Dendritic cell treated with granulocyte-macrophage colony-stimulating factor and Interleukin-4, amounts not matched to agents 40 ng/mL and 50 ng/mL, for 4 days (primary cell): ENCODE results near the gene RTF2.
A peak's percentile ranks its signal among the peaks of the same experiment; 100 is the strongest.

ENCODE experiments used
- H3K27ac Mint-ChIP-seq: one replicate; pipeline ENCODE4 v1.8.0; 2022; ENCODE audit warnings: mild to moderate bottlenecking, mixed read lengths
- H3K27me3 Mint-ChIP-seq: one replicate; pipeline ENCODE4 v1.8.0; 2022; ENCODE audit warnings: mild to moderate bottlenecking, mixed read lengths
- H3K36me3 Mint-ChIP-seq: one replicate; pipeline ENCODE4 v1.8.0; 2022; ENCODE audit warnings: low read depth, mixed read lengths
- H3K4me1 Mint-ChIP-seq: one replicate; pipeline ENCODE4 v1.8.0; 2022; ENCODE audit warnings: low read depth, mixed read lengths
- H3K4me3 Mint-ChIP-seq: one replicate; pipeline ENCODE4 v1.8.0; 2022; ENCODE audit warnings: mild to moderate bottlenecking, moderate library complexity, mixed read lengths
- H3K9me3 Mint-ChIP-seq: one replicate; pipeline ENCODE4 v1.8.0; 2022; ENCODE audit warnings: mixed read lengths
- intact Hi-C: fragments of 100-400 bp; cut with micrococcal nuclease; formaldehyde crosslinking; loops from one replicate; pipeline ENCODE4 v1.15.0; 2022

RTF2 gene

DNA sequence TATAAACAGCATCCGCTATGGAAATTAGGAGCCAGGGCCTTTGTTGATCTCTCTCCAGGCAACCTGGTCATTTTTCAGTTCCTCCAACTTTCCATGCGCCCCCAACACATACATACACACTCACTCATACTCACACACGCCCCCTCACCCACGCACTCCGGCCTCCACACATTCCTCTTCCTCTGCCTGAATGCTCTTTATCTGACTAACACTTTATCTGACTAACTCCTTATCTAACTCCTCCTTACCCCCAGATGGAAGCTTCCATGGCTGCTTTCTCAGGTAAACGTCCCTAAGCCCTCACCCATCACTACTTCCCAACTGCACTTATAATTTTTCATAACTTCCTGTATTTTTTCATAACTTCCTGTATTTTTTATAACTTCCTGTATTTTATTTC, 38.9 kb upstream of the RTF2 start:
- no peaks in the 10 kb centered on the region for H3K9me3 Mint-ChIP-seq
- peak overlapping the region; percentile 52 for H3K27ac Mint-ChIP-seq
- peak overlapping the region; percentile 4 for H3K4me3 Mint-ChIP-seq
- peaks cover 62% of the 10 kb centered on the region for H3K36me3 Mint-ChIP-seq
- intact Hi-C loops = no loop called here
- H3K4me1 Mint-ChIP-seq = peaks cover 85% of the 10 kb centered on the region
- H3K27me3 Mint-ChIP-seq = peaks cover 4% of the 10 kb centered on the region

DNA sequence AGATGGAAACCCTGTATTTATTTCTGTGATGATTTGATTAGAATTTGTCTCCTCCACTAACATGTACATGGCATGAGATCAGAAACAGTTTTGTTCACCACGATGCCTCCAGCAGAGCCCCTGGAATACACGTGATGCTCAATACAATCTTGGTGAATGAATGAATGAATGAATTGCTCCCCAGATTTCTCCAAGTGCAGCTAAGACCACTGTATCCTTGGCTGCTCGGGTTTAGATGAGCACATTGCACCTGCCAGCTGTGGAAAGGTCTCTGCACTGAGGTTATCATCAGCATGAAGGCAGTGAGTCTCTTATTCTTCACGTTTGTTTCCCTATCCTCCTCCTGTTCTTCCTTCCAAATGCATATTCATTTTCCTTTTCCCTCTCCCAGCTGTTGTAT, 38.5 kb upstream of the RTF2 start:
- Mint-ChIP-seq H3K4me3 (no peak overlapping the region), H3K27me3 (peaks cover 4% of the 10 kb centered on the region), H3K9me3 (no peaks in the 10 kb centered on the region), H3K27ac (peak overlapping the region; percentile 52), H3K36me3 (peaks cover 58% of the 10 kb centered on the region), H3K4me1 (peaks cover 80% of the 10 kb centered on the region)
- intact Hi-C loops = no loop called here

DNA sequence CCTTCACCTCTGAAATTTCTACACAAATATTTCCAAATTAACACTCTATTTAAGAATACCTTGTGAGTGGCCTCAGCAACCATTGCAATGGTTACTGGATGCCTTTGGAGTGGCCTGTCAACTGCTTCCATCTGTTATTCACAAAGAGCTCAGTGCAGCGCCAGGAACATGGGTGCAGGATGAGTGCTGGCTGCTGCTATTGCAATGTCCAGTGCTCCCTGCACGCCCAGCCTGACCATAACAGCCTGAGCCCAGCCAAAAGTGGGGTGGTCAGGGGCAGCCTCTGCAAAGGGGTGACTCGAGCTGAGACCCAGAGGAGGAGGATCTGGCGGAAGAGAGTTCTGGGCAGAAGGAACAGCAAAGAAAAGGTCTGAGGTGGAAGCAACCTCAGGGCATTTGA, 38.0 kb upstream of the RTF2 start:
- intact Hi-C loops = no loop called here
- Mint-ChIP-seq H3K4me3 (no peak overlapping the region), H3K27ac (peak overlapping the region; percentile 19), H3K36me3 (peaks cover 54% of the 10 kb centered on the region), H3K4me1 (peaks cover 77% of the 10 kb centered on the region), H3K27me3 (peaks cover 4% of the 10 kb centered on the region), H3K9me3 (no peaks in the 10 kb centered on the region)

DNA sequence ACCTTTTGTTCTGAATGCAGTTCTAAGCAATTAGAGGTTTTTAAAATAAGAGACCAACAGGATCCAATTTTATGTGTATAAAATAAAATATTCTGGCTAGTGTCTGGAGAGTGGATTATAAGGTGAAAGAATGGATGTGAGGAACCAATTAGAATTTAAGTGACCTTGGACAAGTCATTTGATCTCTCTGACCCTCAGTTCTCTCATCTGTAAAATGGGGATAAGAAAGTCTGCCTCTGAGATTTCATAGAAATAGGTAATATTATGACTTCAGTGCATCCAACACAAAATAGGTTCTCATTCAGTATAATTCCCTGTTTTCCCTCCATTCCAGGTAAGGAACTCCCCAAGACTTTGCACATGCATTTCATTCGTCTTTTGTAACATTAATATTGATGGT, 37.5 kb upstream of the RTF2 start:
- Mint-ChIP-seq H3K27ac (peak overlapping the region; percentile 19), H3K4me1 (peaks cover 78% of the 10 kb centered on the region), H3K4me3 (no peak overlapping the region)

DNA sequence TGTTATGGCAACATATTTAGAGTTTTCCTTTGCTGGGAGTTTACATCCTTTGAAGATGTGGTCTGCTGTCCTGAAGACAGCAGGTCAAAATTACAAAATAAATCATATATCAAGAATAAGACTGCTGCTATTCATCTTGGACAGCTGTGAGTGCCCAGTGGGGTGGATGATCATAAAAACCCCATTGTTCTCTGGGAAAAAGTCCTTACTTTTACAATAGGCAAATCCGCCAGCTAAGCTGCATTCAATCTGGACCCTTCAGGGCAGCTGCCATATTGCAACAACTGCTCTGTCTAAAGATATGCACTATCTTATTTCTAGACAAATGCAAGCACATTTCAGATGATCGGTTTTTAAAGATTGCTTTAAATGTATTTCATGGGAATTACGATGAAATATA, 37.0 kb upstream of the RTF2 start:
- Mint-ChIP-seq H3K9me3 (no peaks in the 10 kb centered on the region), H3K4me3 (no peak overlapping the region), H3K4me1 (peaks cover 73% of the 10 kb centered on the region), H3K27me3 (peaks cover 4% of the 10 kb centered on the region), H3K36me3 (peaks cover 46% of the 10 kb centered on the region), H3K27ac (no peak overlapping the region)
- intact Hi-C loops = no loop called here

More for the DNA sequence above, 37.5 kb upstream of the RTF2 start:
- Mint-ChIP-seq H3K9me3 (no peaks in the 10 kb centered on the region), H3K27me3 (peaks cover 4% of the 10 kb centered on the region), H3K36me3 (peaks cover 50% of the 10 kb centered on the region)
- intact Hi-C loops = no loop called here

DNA sequence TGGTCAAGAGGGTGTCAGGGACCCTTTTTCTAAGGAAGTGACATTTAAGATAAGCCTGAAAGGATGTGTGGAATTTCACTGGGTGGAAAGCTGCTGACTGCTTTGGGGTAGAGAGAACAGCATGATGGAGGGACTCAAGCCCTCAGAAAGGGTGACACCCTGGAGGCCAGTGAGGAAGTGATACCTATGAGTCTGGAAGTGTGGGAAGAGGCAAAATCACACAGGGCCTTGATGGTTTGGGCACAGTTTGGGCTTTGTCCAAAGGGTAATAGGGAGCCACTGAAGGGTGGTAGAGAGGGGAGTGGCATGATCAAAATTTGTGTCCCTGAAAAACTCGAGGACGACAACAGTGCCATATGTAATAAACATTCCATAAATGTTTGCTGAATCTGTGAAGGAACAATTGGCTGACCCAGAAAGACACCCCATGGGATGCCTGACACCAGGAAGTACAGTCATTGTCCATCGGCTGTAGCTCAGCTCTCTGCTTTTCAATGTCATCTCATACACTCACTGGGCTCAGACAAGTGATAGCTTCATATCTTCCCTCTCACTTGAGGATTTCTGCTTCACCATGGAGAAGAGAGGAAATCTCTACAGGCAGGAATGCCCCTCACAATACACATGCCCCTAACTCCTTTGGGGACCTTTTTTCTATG, 35.1 kb upstream of the RTF2 start:
- intact Hi-C loops = no loop called here
- Mint-ChIP-seq H3K9me3 (no peaks in the 10 kb centered on the region), H3K27ac (peak overlapping the region; percentile 71), H3K4me1 (peaks cover 59% of the 10 kb centered on the region), H3K27me3 (peaks cover 4% of the 10 kb centered on the region), H3K4me3 (no peak overlapping the region), H3K36me3 (peaks cover 55% of the 10 kb centered on the region)

DNA sequence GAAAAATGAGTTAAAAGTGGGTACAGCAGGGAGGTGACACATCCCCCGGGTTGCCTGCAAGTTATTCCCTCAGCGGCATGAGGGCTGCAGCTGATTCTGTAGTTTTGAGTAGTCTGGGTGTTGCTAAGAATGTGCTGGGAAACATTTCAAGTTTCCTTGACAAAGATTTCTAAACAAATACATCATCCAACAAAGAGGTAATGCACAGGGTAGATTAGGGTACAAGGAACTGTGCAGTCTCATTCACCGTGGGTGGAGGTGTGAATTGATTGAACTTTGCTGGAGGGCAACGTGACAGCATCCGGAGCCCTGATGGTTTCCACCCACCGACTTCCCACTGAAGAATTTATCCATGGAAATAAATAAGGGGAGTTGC, 34.6 kb upstream of the RTF2 start:
- Mint-ChIP-seq H3K27ac (peak overlapping the region; percentile 71), H3K4me1 (peaks cover 59% of the 10 kb centered on the region), H3K27me3 (peaks cover 4% of the 10 kb centered on the region), H3K36me3 (peaks cover 60% of the 10 kb centered on the region), H3K9me3 (no peaks in the 10 kb centered on the region), H3K4me3 (no peak overlapping the region)
- intact Hi-C loops = no loop called here

DNA sequence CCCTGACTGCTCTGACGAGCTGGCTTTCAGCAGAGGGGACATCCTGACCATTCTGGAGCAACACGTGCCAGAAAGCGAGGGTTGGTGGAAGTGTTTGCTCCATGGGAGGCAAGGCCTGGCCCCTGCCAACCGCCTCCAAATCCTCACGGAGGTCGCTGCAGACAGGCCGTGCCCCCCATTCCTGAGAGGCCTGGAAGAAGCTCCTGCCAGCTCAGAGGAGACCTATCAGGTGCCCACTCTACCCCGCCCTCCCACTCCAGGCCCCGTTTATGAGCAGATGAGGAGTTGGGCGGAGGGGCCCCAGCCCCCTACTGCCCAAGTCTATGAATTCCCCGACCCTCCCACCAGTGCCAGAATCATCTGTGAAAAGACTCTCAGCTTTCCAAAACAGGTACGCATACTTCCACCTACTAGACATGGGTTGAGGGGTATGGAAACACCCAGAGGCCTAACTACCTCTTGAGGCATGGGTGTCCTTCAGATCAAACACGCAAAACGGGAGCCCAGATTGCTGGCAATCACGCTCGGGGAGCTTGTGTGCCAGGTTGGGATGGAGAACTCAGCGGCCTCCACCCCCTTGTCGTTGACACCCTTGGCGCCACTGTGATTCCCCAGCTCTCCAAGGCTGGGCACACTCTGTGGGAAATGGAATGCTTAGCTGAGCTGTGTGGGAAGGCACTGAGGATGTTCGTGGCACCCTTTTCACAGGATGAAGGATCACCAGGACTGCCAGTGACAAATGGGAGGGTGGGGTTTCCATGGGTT, 31.0 kb upstream of the RTF2 start:
- Mint-ChIP-seq H3K27me3 (no peaks in the 10 kb centered on the region), H3K36me3 (peaks cover 50% of the 10 kb centered on the region), H3K4me3 (no peak overlapping the region), H3K4me1 (peaks cover 50% of the 10 kb centered on the region), H3K9me3 (no peaks in the 10 kb centered on the region), H3K27ac (peak overlapping the region; percentile 45)
- intact Hi-C loops = no loop called here

DNA sequence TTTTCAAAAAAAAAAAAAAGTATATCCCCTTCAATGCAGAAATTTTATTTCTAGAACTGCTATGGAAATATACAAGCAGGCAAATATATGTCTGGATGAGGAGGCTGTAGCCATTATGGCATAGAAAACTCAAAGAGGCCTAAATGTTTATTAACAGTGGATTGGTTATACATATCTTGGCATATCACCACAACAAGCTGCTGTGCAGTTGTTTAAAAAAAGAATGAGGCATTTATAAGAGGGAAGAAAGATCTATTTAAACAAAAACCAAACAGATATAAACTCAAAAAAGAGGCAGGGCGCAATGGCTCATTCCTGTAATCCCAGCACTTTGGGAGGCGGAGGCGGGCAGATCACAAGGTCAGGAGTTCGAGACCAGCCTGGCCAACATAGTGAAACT, 30.1 kb upstream of the RTF2 start:
- peaks cover 50% of the 10 kb centered on the region for H3K4me1 Mint-ChIP-seq
- H3K4me3 Mint-ChIP-seq = no peak overlapping the region
- peak overlapping the region; percentile 45 for H3K27ac Mint-ChIP-seq
- peaks cover 48% of the 10 kb centered on the region for H3K36me3 Mint-ChIP-seq
- no peaks in the 10 kb centered on the region for H3K27me3 Mint-ChIP-seq
- intact Hi-C loops = no loop called here
- H3K9me3 Mint-ChIP-seq = no peaks in the 10 kb centered on the region

DNA sequence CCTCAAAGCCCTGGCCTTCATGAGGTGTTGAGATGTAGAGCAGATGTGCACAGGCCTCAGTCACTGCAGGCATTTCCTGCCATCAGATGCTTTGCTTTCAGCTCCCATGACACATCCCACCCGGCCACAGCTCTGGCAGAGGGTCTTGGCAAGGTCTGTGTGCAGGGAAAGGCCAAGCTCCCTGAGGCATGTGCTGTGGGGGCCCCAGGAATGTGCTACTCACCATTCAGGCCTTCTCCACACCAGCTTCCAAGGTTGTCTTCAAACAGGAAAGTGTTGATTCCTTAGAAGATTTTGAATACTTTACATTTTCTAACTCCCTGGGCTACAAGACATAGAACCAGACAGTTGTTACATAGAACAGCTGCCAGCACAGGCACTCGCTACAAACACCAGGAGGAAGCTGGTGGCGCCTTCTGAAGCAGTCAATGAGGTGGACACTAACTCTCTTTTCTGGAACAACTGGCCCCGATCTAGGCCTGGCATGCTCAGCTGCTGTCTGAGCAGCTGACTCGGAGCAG, 28.6 kb upstream of the RTF2 start:
- H3K4me3 Mint-ChIP-seq = no peak overlapping the region
- peaks cover 46% of the 10 kb centered on the region for H3K4me1 Mint-ChIP-seq

DNA sequence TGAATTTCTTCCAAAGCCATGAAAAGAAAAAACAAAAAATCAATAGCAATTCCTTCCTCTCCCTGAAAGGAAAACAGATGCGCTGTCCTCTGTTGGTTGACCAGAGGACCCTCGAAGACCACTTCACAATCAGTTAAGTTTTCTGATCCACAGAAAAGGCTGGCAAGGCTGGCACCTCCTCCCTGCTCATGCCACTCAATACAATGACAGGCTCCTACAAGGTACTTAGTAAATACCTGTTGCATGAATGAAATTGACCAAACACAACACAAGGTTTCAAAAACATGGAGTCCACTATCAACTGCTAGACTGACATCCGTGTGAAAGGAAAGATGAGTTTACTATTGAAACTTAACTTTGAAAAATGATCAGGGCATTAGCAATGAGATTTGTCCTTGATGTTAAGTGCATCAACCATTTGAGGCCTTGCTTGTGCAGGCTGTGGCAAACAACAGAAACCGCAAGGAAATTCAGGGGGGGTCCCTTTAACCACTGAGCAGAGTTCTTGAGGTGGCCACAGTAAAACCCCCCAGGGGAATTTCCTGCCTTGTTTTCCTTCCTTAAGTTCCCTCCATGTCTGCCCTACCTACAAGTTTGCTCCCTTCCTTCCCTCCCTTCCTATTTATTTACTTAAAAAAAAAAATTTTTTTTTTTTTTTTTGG, 27.9 kb upstream of the RTF2 start:
- Mint-ChIP-seq H3K4me3 (no peak overlapping the region), H3K36me3 (peaks cover 63% of the 10 kb centered on the region), H3K9me3 (no peaks in the 10 kb centered on the region), H3K27ac (peak overlapping the region; percentile 57), H3K4me1 (peaks cover 44% of the 10 kb centered on the region), H3K27me3 (no peaks in the 10 kb centered on the region)
- intact Hi-C loops = no loop called here

More for the DNA sequence above, 28.6 kb upstream of the RTF2 start:
- intact Hi-C loops = no loop called here
- Mint-ChIP-seq H3K27ac (peak overlapping the region; percentile 57), H3K27me3 (no peaks in the 10 kb centered on the region), H3K36me3 (peaks cover 56% of the 10 kb centered on the region), H3K9me3 (no peaks in the 10 kb centered on the region)

DNA sequence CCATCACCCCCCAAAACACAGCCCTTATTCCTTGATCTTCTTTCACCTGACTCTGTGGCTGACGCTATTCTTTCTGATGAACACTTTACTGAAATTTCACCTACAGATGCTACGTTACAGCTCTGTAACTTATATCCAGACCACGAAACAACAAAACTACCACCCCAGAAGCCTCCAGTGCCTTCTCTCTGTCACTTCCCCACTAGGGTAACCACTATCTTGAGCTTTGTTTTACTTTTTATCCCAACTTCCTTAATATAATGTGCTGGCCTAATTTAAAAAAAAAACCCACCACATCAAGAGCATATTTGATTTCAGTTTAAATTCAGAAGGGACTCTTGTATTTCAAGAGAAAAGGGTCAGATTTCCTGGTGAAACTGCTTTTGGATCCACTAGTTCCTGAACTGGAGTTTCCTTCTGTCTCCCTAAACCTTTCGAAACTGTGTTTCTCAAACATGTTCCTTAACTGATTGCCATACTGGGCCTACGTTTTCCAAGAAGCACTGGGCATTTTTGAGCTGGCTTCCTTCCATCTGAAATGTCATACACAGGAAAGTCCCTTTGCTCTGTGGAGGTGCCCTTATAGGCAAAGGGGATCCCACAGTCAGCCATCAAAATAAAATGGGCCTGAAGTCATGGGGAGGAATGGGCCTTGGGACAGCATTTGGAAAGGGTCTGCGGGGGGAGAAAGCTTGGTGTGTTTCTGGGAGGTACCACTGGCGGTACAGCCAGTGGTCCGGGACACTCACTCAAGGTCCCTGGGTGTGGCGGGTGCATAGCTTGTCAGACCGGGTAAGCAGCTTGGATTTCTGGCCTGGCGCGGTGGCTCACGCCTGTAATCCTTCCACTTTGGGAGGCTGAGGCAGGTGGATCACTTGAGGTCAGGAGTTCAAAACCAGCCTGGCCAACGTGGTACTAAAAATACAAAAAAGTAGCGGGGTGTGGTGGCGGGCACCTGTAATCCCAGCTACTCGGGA, 25.8 kb upstream of the RTF2 start:
- no peaks in the 10 kb centered on the region for H3K9me3 Mint-ChIP-seq

More for the DNA sequence above, 25.8 kb upstream of the RTF2 start:
- intact Hi-C loops = loop anchor here (1.0 kb wide), 1 partner anchor 23 kb away; no protein-coding TSS in a partner anchor
- H3K27me3 Mint-ChIP-seq = no peaks in the 10 kb centered on the region
- peaks cover 72% of the 10 kb centered on the region for H3K36me3 Mint-ChIP-seq
- peak overlapping the region; percentile 87 for H3K27ac Mint-ChIP-seq
- no peak overlapping the region for H3K4me3 Mint-ChIP-seq
- peaks cover 39% of the 10 kb centered on the region for H3K4me1 Mint-ChIP-seq
